Stimulated activated CD8-positive, alpha-beta memory T cell treated with anti-CD3 and anti-CD28 coated beads, Interleukin-4, amount 100 ng/mL, for 4 hours (primary cell): Measurements from ENCODE around the gene RBM34.
"Not testable (repeated sequence)": the region's sequence is repeated elsewhere in the genome, so short reads cannot be mapped to it uniquely, and the experiment has no call there.

ENCODE experiments used
- DNase-seq, 2 donors: peaks; one replicate each; pipeline ENCODE4 v3.0.0-alpha.2; 2020; ENCODE audit warnings: low read depth in 2 of 2, low spot score in 1 of 2

RBM34 gene, protein sequence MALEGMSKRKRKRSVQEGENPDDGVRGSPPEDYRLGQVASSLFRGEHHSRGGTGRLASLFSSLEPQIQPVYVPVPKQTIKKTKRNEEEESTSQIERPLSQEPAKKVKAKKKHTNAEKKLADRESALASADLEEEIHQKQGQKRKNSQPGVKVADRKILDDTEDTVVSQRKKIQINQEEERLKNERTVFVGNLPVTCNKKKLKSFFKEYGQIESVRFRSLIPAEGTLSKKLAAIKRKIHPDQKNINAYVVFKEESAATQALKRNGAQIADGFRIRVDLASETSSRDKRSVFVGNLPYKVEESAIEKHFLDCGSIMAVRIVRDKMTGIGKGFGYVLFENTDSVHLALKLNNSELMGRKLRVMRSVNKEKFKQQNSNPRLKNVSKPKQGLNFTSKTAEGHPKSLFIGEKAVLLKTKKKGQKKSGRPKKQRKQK

GRCh38 chr1:235160957-235161684, at the start of gene RBM34:
Gene RBM34 (minus strand): TSS chr1:235161250. CDS start chr1:235161226, 24 bp downstream.
- DNase-seq, result peak; percentile 82 to 84

- DNase-seq, result no peak
Observed at GRCh38 chr1:235207209-235207565, 46.1 kb upstream of the RBM34 start.

DNA sequence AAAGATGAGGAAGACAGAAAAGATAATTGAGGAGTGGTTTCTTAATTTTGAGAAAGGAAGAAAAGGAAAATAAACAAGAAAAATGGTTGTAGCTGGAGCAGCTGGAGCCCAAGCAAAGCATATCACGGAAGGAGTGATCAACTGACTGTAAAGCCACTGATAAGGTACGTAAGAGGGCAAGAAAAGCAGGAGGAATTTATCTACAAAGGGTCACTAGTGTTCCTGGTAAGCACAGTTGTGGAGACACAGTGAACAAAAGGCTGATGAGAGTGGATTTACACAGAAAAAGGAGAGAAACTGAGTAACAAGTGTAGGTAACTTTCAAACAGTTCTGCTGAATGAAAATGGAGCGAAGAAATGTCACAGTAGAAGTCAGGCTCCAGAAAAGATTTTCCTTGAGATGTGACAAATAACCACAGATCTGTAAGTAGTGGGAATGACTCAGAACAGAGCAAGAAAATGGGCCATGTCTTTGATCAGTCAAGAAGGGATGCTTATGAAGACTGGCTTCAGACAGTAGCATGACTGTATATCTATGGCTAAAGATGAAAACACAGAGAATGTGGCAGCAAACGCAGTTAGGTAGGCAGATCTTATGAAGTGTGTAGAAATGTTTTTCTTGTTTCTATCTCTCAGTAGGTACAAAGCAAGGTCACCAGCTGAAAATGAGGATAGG, 45.6 kb upstream of the RBM34 start:
- DNase-seq, result no peak

DNA sequence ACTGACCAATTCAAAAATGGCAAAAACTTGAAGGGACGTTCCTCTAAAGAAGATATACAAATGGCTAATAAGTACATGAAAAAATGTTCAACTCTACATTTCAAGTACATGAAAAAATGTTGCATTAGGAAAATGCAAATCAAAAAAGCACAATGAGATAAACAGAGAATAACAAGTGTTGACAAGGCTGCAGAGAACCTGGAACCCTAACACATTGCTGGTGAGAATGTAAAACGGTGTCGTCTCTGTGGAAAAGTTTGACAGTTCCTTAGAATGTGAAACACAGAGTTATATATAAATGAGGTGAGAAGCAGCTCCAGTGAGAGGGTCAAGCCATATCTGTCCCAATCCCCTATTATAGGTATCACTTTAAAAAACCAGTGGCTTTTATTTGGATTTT, 44.6 kb upstream of the RBM34 start:
- no peak for DNase-seq

GRCh38 chr1:235203428-235203827, 42.4 kb upstream of the RBM34 start:
- no peak for DNase-seq

DNA sequence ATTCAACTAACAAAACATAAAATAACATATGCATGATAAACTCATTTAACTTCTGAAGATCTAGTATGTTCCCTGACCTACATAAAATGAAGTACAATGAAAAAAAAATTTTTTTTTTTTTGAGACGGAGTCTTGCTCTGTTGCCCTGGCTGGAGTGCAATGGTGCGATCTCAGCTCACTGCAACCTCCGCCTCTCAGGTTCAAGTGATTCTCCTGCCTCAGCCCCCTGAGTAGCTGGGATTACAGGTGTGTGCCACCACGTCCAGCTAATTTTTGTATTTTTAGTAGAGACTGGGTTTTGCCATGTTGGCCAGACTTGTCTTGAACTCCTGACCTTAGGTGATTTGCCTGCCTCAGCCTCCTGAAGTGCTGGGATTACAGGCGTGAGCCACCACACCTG, 41.4 kb upstream of the RBM34 start:
- DNase-seq, result not testable (repeated sequence)

GRCh38 chr1:235199441-235199840, 38.4 kb upstream of the RBM34 start:
- no peak for DNase-seq

DNA sequence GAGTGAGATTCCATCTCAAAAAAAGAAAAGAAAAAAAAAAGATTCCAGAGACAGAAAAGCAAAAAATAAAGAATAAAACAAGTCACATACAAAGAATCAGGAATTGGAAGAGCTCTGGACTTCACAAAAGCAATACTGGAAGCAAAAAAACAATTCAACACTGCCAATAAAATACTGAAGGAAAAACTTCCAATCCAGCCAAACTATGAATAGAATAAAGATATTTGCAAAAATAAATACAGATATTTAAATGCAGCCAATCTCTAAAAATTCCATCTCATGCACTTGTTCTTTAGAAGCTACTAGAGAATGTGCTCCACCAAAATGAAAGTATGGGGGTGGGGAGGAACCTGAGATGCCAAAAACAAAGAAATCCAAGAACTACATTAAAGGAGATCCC, 29.4 kb upstream of the RBM34 start:
- no peak for DNase-seq

- DNase-seq, result no peak
Observed at GRCh38 chr1:235187316-235187715, 26.3 kb upstream of the RBM34 start.

GRCh38 chr1:235181561-235182245, 20.7 kb upstream of the RBM34 start:
- DNase-seq, result no peak

DNA sequence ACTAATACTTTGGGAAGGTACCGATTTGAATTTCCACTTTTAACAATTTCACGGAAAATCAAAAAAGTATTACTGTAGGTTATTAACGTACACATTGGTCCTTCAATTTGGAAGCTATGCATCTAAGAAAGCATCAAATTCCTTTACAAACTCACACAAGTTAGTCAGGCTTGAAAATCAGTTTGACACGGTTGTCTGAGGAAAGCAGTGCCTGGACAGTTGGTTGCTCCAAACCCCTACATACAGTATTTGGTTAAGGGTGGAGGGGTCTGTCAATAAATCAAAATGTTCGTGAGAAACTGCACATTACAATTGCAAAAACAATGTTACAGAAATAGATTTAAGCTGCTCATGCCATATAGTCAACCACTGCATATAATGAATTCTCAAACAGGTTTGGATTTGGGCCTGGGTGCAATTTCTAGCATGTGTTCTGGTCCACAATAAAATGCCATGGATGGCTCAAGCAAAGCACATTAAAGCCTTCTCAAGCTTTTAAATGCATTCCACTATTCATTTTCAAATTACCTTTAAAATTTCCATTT, 19.9 kb upstream of the RBM34 start:
- DNase-seq, result no peak

DNA sequence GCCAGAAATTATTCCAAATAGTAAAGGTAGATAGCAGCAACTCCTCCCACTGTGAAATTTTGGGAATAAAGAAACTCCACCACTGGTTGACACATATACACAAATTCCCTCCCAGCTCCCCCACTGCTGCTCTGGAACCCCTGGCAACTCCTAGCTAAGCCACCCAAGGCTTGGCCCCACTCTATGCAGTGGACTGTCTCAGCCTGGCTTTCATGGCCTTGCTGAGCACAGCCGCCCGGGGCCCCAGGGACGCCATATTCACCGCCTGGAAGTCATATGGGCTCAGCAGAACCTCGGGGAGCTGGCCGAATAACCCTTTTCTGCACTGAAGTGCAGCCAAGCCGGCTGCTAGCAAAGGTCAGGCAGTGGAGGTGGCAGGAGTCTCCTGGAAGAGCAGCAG, 15.4 kb upstream of the RBM34 start:
- no peak for DNase-seq

DNA sequence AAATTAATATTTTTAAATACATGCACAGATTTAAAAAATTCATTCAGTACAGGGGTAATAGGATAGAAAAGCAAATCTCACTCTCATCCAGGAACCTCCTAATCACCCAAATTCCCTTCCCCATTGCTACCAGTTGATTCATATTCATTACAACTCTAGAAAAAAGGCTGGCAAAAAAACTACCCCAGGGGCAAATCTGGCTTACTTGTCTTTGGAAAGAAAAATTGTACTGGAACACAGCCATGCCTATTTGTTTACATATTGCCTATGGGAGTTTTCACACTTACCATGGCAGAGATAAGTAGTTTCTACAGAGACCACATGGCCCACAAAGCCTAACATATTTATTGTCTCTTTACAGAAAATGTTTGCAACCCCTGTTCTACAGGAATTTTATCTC, 8.9 kb upstream of the RBM34 start:
- DNase-seq, result no peak

DNA sequence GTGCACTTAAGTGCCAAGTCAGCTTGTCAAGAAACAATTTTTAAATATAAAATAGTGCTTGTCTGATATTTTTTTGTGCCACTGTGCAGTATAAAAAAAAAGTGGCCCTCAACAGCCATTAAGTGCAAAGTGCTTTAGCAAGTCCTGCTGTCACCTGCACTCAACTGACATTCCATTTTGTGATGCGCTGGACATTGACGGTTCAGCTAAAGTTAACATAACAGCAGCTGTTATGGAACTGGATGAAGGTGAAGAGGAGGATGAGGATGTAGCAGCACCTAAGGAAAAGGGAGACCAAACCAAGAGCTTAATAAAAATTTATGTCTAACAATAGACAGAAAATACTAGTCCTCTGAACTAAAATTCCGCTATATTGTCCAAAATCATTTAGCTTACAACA, 7.3 kb upstream of the RBM34 start:
- no peak for DNase-seq

DNA sequence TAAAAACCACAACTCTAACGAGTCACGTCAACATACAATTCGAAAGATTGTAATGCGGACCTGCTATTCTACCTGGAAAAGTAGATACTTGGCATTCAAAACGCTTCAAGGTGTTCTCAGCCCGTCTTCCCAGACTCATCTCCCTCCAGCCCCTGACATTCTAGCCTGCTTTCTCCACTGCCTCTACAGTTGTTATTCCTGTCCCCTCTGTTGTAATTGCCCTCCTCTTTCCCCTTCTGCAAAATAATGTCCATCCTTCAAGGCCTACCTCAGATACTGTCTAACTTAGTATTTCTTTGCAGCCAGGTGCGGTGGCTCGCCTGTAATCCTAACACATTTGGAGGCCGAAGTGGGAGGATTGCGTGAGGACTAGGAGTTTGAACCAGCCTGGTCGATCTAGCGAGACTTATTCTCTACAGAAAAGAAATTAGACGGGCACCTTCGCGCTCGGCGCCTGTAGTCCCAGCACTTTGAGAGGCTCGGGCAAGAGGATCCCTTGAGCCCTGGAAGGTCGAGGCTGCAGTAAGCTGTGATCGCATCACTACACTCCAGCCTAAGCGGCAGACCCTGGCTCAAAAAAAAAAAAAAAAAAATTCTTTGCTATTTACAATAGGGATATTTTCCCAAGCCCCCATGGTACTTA, 756 bp upstream of the RBM34 start:
- DNase-seq, result no peak

DNA sequence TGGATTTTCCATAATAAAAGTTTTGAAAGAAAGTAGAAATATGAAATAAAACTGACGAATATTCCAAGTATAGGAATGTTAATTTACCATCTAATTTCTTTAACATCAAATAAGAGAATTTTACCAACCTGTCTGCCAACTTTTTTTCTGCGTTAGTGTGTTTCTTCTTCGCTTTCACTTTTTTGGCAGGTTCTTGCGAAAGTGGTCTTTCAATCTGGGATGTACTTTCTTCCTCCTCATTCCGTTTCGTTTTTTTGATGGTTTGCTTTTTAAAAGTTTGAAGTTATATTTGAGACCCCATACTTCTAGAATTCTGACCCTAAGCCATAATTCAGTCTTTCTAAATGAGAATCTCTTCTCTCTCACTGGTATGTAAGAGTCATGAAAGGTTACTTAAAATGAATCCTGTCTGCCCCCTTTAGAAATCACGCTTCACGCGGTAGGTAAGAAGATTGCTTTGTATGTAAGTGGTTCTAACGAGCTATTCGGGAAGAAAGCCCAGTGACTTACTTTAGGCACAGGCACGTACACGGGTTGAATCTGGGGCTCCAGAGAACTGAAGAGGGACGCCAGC, 580 bp downstream of the RBM34 start:
- no peak for DNase-seq

DNA sequence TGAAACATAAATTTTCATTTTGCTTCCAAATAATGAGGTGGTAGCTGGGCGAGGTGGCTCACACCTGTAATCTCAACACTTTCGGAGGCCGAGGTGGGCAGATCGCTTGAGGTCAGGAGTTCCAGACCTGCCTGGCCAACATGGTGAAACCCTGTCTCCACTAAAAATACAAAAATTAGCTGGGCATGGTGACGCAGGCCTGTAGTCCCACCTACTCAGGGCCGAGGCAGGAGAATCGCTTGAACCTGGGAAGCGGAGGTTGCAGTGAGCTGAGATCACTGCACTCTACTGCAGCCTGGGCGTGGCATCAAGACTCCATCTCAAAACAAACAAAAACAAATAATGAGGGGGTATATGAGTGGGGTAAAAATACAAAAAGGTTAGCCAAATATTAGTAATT, 1.1 kb downstream of the RBM34 start:
- DNase-seq, result not testable (repeated sequence)

DNA sequence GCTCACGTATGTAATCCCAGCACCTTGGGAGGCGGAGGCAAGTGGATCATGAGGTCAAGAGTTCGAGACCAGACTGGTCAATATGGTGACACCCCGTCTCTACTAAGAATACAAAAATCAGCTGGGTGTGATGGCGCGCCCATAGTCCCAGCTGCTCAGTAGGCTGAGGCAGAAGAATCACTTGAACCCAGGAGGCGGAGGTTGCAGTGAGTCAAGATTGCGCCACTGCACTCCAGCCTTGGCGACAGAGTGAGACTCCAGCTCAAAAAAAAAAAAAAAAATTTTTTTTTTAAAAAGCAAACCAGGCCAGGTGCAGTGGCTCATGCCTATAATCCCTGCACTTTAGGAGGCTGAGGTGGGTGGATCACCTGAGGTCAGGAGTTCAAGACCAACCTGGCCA, 1.8 kb downstream of the RBM34 start:
- not testable (repeated sequence) for DNase-seq

DNA sequence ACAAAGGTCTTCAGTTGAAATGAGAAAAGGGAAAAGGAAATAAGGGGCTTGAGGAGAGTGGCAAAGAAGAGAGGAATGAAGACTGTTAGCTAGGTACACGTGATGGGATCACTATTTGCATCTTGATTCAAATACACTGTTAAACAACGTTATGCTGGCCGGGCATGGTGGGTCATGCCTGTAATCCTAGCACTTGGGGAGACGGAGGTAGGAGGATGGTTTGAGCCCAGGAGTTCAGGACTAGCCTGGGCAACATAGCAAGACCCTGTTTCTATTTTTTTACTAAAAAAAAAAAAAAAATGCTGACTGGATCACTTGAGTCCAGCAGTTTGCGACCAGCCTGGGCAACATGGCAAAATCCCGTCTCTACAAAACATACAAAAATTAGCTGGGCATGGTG, 2.4 kb downstream of the RBM34 start:
- DNase-seq, result no peak

GRCh38 chr1:235157150-235157549, 3.9 kb downstream of the RBM34 start:
- no peak for DNase-seq
